ENCODE data around the gene ARHGEF18. TPM values are rescaled to one million over a fixed set of nuclear protein-coding genes. Genes with fewer than 3 reads are reported as not detected.
"Not testable (repeated sequence)": the region's sequence is repeated elsewhere in the genome, so short reads cannot be mapped to it uniquely, and the experiment has no call there.

Gene ARHGEF18
- total RNA-seq, 2 donors from 2014 or later, result 30.0 to 51.6 TPM

GRCh38 chr19:7342143-7342542 lies 6.6 kb upstream of the ARHGEF18 start:
- no peaks in the 10 kb centered on the region for H3K36me3 ChIP-seq (replicated peaks in 1 of 2; ENCODE audit: insufficient read depth in 1 of 2, low read depth in 2 of 2)
- no peaks in the 10 kb centered on the region for H3K27me3 ChIP-seq
- peaks cover 9% of the 10 kb centered on the region for H3K4me1 ChIP-seq
- H3K27ac ChIP-seq, result no peak overlapping the region
- TF ChIP-seq POLR2A (IDR thresholded peaks at IDR 0.05) (no peak), CTCF (IDR thresholded peaks at IDR 0.05) (no peak)
- no peak overlapping the region for H3K4me3 ChIP-seq
- ATAC-seq, result no peak
- intact Hi-C loops (cut with DNase I), result no loop called here
- WGBS, 2 donors, result 88 to 90% methylated on average over 5 of the region's 5 CpGs
- no peaks in the 10 kb centered on the region for H3K9me3 ChIP-seq
- DNase-seq, result no peak

GRCh38 chr19:7346488-7346971 lies 2.2 kb upstream of the ARHGEF18 start:
- no peaks in the 10 kb centered on the region for H3K36me3 ChIP-seq (replicated peaks in 1 of 2; ENCODE audit: insufficient read depth in 1 of 2, low read depth in 2 of 2)
- H3K27me3 ChIP-seq, result no peaks in the 10 kb centered on the region
- no peak overlapping the region for H3K27ac ChIP-seq
- ATAC-seq (no peak), DNase-seq (no peak)
- TF ChIP-seq CTCF (IDR thresholded peaks at IDR 0.05), result no peak
- TF ChIP-seq POLR2A (IDR thresholded peaks at IDR 0.05), result no peak
- H3K9me3 ChIP-seq, result no peaks in the 10 kb centered on the region
- intact Hi-C loops (cut with DNase I), result loop anchor here (5.0 kb wide), 1 partner anchor 239 kb away; no protein-coding TSS in a partner anchor
- 41 to 53% methylated on average over 6 to 7 of the region's 7 CpGs for WGBS, 2 donors
- H3K4me1 ChIP-seq, result no peaks in the 10 kb centered on the region
- H3K4me3 ChIP-seq, result no peak overlapping the region

DNA sequence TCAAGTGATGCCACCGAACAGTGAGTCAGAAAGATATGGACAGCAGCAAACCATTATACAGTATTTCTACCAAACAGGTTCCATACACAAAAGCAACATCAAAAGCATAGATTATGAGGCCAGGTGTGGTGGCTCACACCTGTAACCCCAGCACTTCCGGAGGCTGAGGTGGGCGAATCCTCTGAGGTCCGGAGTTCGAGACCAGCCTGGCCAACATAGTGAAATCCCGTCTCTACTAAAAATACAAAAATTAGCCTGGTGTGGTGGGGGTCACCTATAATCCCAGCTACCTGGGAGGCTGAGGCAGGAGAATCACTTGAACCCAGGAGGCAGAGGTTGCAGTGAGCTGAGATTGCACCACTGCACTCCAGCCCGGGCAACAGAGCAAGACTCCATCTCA lies 1.7 kb upstream of the ARHGEF18 start:
- not testable (repeated sequence) for H3K9me3 ChIP-seq; H3K27ac ChIP-seq; H3K4me1 ChIP-seq; DNase-seq; H3K4me3 ChIP-seq; H3K36me3 ChIP-seq (replicated peaks in 1 of 2; ENCODE audit: insufficient read depth in 1 of 2, low read depth in 2 of 2); H3K27me3 ChIP-seq; ATAC-seq
- intact Hi-C loops (cut with DNase I), result loop anchor here (5.0 kb wide), 1 partner anchor 240 kb away; no protein-coding TSS in a partner anchor
- WGBS, 2 donors, result 83 to 87% methylated on average over 3 to 6 of the region's 7 CpGs

- Histone ChIP-seq H3K4me1 (no peaks in the 10 kb centered on the region), H3K9me3 (no peaks in the 10 kb centered on the region), H3K4me3 (no peak overlapping the region), H3K36me3 (replicated peaks in 1 of 2; ENCODE audit: insufficient read depth in 1 of 2, low read depth in 2 of 2) (no peaks in the 10 kb centered on the region), H3K27me3 (no peaks in the 10 kb centered on the region), H3K27ac (no peak overlapping the region)
- ATAC-seq, result no peak
- DNase-seq, result no peak
- TF ChIP-seq CTCF (IDR thresholded peaks at IDR 0.05) (no peak), POLR2A (IDR thresholded peaks at IDR 0.05) (no peak)
- 60 to 82% methylated on average over 8 to 9 of the region's 9 CpGs for WGBS, 2 donors
- intact Hi-C loops (cut with DNase I), result loop anchor here (5.0 kb wide), 1 partner anchor 242 kb away; no protein-coding TSS in a partner anchor
Measured at GRCh38 chr19:7349231-7349591, 474 bp downstream of the ARHGEF18 start.

GRCh38 chr19:7349961-7350711 lies 1.4 kb downstream of the ARHGEF18 start:
- Histone ChIP-seq H3K4me3 (no peak overlapping the region), H3K27me3 (no peaks in the 10 kb centered on the region), H3K4me1 (no peaks in the 10 kb centered on the region), H3K9me3 (no peaks in the 10 kb centered on the region), H3K36me3 (replicated peaks in 1 of 2; ENCODE audit: insufficient read depth in 1 of 2, low read depth in 2 of 2) (no peaks in the 10 kb centered on the region), H3K27ac (no peak overlapping the region)
- 53 to 59% methylated on average over 6 to 7 of the region's 8 CpGs for whole genome bisulfite sequencing, 2 donors
- no peak for DNase-seq
- intact Hi-C loops (cut with DNase I), result loop anchor here (5.0 to 10.0 kb wide), 3 partner anchors 215 to 455 kb away; no protein-coding TSS in a partner anchor
- no peak for ATAC-seq
- no peak for TF ChIP-seq POLR2A (IDR thresholded peaks at IDR 0.05)
- TF ChIP-seq CTCF (IDR thresholded peaks at IDR 0.05), result no peak
